AG10803 (cell line): ENCODE results near the gene CMPK1.

Source experiments
- DNase-seq: peaks from one replicate; pipeline ENCODE4 v3.0.0; 2010; ENCODE audit warnings: low read depth
- H3K4me3 ChIP-seq: 2 replicates; pipeline ENCODE4 v1.5.1; 2011; ENCODE audit warnings: mild to moderate bottlenecking, low read length, control low read depth
- CTCF ChIP-seq: conservative IDR thresholded peaks from 2 replicates; pipeline ENCODE4 v1.5.1; 2011; ENCODE audit warnings: mild to moderate bottlenecking, low read length, control low read depth, inconsistent platforms

CMPK1 gene

GRCh38 chr1:47424336-47424982 lies 90.9 kb downstream of the CMPK1 start:
- DNase-seq = peak; percentile 61
- TF ChIP-seq CTCF = peak; percentile 79
- no peak overlapping the region for H3K4me3 ChIP-seq
